GM19467 (cell line): Measurements from ENCODE around the gene GLCE.
"Not testable (repeated sequence)": the region's sequence is repeated elsewhere in the genome, so short reads cannot be mapped to it uniquely, and the experiment has no call there.

Source experiments
- ATAC-seq: cut with Tn5 transposase; IDR thresholded peaks from one replicate; pipeline ENCODE4 v1.9.1; 2021; ENCODE audit warnings: mild to moderate bottlenecking, moderate library complexity; ENCODE audit not compliant: unreplicated experiment

Gene GLCE

DNA sequence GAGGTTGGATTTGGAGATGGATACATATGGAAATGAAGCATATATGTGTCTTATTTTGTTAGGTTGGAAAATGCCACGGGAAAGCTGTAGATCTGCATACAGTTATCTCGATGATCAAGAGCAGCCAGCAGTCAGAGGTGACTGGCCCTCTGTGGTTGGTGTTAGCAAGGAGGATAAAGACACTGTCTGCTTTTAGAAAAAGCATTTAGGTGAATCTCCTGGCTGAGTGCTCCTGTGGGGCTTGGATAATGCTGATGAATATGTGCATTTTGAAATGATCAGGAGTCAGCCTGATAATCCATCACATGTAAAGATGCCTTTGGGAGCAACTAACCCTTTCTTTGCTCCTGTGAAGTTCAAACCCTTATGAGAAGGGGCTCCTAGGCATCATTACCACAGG lies 24.9 kb upstream of the GLCE start:
- no peak for ATAC-seq

DNA sequence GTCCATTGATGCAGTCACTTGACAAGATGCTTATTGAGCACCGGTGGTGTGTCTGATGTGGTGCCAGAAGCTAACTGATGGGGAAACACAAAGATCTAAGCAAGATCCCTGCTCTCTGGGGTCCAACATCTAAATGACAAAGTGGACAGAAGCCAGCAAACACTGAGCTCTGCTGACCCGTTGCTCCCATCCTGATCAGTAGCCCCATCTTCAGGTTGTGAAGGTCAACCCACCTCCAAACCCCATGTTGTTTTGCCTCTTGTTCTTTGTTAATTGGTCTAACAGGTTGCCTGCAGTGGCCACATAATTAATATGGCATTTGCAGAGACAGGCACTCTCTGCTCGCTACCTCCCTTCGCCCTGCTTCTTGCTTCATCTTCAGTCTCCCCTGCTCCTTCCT lies 21.5 kb upstream of the GLCE start:
- no peak for ATAC-seq

- no peak for ATAC-seq
Measured at GRCh38 chr15:69140306-69140705, 20.1 kb upstream of the GLCE start.

- ATAC-seq, result no peak
Measured at GRCh38 chr15:69141286-69141701, 19.1 kb upstream of the GLCE start.

GRCh38 chr15:69141833-69142232 lies 18.6 kb upstream of the GLCE start:
- ATAC-seq, result no peak

GRCh38 chr15:69143756-69144436 lies 16.5 kb upstream of the GLCE start:
- no peak for ATAC-seq

- no peak for ATAC-seq
Measured at GRCh38 chr15:69144530-69144929, 15.9 kb upstream of the GLCE start.

- no peak for ATAC-seq
Measured at GRCh38 chr15:69145149-69145693, 15.2 kb upstream of the GLCE start.

DNA sequence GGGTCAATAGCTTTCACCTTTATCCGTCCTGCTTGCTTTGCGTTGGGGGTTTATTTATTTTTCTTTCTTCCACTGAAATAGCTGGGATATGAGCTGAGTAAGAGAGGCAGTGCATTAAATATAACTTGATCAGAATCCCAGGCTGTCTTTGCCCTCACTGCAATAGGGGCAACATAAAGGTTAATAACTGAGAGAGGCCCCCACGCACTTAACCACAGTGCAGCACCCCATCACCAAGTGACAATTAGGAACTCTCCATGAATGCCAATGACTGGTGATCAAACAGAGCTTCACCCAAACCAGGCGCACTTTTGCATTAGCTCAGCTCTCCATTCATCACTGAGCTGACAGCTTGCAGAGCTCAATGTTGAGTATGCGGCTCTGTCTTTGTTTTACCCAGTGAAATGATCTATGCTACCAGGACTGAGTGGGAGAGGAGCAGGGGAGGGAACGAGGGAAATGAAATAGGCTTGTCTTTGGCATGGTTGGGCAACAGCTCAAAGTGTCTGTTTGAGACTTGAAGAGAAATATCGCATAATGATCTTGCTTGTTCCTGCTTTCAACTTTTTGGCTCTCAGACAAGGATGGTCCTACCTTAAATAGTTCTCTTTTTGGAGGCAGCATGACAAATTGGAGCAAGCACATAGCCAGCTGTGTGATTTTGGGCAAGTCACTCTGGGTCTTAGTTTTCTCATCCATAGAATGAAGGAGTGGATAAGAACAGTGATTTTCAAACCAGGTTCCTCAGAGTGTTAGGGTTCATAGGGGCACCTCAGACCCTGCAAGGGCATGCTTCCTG lies 14.5 kb upstream of the GLCE start:
- ATAC-seq, result no peak

DNA sequence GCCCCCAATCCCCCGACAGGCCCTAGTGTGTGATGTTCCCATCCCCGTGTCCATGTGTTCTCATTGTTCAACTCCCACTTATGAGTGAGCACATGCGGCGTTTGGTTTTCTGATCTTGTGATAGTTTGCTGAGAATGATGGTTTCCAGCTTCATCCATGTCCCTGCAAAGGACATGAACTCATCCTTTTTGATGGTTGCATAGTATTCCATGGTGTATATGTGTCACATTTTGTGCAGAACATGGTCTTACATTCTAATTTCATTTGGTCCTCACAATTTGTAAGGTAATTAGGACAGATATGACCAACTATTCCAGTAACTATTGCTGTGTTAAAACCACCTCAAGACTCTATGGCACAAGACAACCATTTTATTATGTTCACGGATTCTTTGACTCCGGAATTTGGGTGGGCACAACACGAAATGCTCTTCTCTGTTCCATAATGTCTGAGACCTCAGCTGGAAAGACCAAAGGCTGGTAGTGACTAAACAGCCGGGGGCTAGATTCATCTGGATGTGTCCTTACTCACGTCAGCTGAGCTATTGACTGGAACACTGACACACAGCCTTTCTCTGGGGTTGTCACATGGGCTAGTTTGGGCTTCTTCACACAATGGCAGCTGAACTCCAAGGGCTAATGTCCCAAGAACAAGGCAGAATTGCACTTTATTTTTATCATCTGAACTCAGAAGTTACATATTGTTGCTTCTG lies 13.6 kb upstream of the GLCE start:
- ATAC-seq, result no peak

DNA sequence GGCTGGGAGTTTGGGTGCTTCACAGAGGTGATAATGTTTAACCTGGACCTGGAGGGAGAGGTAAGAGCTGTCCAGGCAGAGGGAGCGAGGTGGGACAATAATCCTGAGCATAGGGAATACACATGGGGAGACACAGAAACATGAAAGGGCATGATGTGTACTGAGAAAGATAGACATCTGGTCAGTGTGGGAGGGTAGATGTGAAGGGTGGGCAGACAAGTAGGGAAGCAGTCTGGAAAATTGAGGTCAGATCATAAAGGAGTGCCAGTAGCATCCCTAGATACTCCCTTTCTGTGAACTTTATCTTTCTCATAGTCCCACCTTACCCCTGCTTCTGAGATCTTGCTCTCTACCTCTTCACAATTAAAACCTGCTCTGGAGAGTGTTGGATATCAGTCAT lies 12.0 kb upstream of the GLCE start:
- no peak for ATAC-seq

- no peak for ATAC-seq
Measured at GRCh38 chr15:69149163-69149562, 11.3 kb upstream of the GLCE start.

- no peak for ATAC-seq
Measured at GRCh38 chr15:69149803-69150202, 10.6 kb upstream of the GLCE start.

- no peak for ATAC-seq
Measured at GRCh38 chr15:69150336-69150735, 10.1 kb upstream of the GLCE start.

GRCh38 chr15:69150841-69151240 lies 9.6 kb upstream of the GLCE start:
- ATAC-seq, result no peak

GRCh38 chr15:69153046-69153445 lies 7.4 kb upstream of the GLCE start:
- ATAC-seq, result no peak

DNA sequence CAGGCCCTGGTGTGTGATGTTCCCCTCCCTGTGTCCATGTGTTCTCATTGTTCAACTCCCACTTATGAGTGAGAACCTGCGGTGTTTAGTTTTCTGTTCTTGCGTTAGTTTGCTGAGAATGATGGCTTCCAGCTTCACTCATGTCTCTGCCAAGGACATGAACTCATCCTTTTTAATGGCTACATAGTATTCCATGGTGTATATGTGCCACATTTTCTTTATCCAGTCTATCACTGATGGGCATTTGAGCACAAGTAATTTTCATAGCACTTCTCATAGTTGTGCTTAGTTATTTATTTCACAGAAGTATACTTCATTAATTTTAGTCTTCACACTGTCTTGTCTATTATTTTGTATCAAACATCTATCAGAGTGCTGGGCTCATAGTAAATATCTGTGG lies 6.8 kb upstream of the GLCE start:
- not testable (repeated sequence) for ATAC-seq

DNA sequence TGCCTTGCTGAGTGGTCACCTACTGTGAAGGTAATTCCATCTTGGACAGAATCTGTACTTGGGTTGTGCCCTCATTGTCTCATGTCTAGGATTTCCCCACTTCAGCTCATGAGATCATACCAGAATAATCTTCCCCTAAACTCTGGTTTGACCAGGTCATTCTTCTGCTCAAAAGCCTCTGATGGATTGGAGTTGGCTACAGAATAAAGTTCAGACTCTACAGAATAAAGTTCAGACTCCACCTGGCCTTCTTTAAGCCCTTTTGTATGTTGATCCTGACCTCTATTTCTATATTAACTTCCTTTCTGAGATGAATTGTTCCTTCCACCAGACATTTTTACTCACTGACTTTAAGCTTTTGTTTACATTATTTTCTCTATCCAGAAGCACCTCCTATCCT lies 6.4 kb upstream of the GLCE start:
- no peak for ATAC-seq

GRCh38 chr15:69154684-69155083 lies 5.8 kb upstream of the GLCE start:
- no peak for ATAC-seq

DNA sequence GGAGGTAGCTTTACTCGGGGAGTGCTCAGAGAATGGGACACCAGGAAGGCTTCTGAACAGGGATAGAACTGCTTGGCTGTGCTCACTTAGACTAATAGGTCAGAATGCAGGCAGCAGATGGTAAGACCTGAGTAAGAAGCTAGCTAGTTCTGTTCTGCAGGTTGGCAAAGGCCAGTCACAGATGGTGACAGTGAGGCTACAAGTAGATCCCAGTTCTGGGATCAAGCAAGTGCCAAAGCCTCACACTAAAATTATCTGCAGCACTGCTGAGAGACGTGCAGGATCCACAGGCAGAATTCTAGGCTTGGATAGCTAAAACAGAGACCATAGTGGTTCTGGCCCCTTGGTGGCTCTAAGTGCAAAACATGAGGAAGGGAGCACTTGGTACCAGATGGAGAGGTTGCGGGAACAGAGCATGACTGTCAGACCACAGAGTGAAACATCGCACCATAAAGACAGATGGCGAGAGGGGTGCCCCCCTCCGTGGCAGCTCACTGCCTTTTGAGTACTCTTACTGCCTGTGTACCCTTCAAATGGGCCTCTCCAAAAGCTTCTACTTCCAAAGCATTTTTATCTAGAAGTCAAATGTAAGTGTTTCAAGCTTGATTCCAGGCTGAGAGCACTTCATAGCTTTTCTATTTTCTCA lies 3.6 kb upstream of the GLCE start:
- no peak for ATAC-seq

DNA sequence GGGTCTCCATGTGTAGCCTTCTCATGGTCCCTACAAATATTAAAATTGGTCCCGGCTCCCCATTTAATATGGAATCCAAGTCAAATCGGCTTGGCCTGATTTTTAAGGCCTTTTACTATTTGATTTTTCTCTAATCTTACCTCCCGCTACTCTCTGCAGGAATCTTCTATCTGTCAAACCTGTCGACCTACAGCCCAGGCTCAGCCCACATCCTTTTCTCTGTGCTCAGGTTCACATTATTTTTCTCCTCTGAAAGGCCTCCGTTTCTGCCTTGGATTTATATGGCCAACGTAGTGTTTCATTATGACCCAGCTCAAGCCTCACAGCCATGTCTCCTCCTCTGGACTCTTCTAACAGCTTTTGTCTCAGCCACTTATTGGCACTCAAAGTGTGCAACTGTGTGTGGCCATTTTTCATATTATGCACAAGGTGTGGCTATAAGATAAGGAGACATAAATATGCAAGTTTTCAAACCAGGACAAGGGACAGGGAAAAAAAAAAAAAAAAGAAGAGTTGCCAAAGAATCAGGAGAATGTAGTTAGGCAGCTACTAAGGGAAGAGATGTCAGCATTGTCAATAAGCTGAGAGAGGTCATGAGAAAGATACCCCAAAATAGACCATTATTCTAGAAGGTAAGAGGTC lies 2.1 kb upstream of the GLCE start:
- ATAC-seq, result no peak
